ENCODE measurements around the gene SUN2. TPM values are rescaled to one million over a fixed set of nuclear protein-coding genes. Genes with fewer than 3 reads are reported as not detected.

SUN2 gene
- total and polyA plus RNA-seq, 2 of the 8 experiments (the other 6 are each of a cell fraction or from before 2014, with no cell fraction given), result 5.1 to 10.5 TPM

GRCh38 chr22:38712486-38713207 is 43.2 kb downstream of the SUN2 start (continued):
- TF ChIP-seq CHD7 (IDR thresholded peaks at IDR 0.05; ENCODE audit: insufficient replicate concordance, low read length) (no peak), RAD21 (IDR thresholded peaks at IDR 0.05 in 1 of 2, conservative IDR thresholded peaks at IDR 0.05 in 1 of 2; ENCODE audit: low read depth in 2 of 2, low read length in 2 of 2) (no peak), TBP (IDR thresholded peaks at IDR 0.05; ENCODE audit: low read depth, low read length) (no peak), KDM4A (IDR thresholded peaks at IDR 0.05; ENCODE audit: low read depth, low read length, severe bottlenecking) (no peak), RNF2 (IDR thresholded peaks at IDR 0.05; ENCODE audit: borderline replicate concordance, low read depth, low read length, missing control alignments, poor library complexity, severe bottlenecking) (no peak), GABPA (IDR thresholded peaks at IDR 0.05; ENCODE audit: borderline replicate concordance, insufficient read depth, low read length) (no peak), CBX5 (IDR thresholded peaks at IDR 0.05; ENCODE audit: low read depth, low read length) (no peak)
